HG03103 (cell line): Measurements from ENCODE around the gene SBF2.
"Not testable (repeated sequence)": the region's sequence is repeated elsewhere in the genome, so short reads cannot be mapped to it uniquely, and the experiment has no call there.

ENCODE experiments used
- ATAC-seq: cut with Tn5 transposase; IDR thresholded peaks from one replicate; pipeline ENCODE4 v1.9.1; 2021; ENCODE audit warnings: low read depth; ENCODE audit not compliant: unreplicated experiment

SBF2 gene

DNA sequence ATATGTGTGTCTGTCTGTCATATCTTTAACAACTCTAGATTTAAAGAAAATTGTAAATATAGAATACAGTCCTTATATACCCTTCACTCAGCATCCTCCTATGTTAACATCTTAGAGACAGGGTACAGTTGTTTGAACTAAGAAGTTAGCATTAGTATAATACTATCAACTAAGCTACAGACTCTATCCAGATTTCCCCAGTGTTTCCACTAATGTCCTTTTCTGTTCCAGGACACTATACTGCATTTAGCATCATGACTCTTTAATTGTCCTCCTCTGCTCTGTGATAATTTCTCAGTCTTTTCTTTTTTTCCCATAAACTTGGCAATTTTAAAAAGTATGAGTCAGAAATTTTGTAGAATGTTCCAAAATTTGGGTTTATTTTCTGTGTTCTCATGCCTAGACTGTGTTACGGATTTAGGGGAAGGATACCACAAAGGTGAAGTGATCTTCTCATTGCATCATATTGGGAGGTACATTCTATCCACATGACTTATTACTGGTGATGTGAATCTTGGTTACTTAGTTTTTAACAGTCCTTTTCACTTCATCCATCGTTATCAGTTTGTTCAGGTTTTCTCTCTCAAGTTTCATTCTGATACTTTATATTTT, 168.4 kb downstream of the SBF2 start:
- no peak for ATAC-seq

DNA sequence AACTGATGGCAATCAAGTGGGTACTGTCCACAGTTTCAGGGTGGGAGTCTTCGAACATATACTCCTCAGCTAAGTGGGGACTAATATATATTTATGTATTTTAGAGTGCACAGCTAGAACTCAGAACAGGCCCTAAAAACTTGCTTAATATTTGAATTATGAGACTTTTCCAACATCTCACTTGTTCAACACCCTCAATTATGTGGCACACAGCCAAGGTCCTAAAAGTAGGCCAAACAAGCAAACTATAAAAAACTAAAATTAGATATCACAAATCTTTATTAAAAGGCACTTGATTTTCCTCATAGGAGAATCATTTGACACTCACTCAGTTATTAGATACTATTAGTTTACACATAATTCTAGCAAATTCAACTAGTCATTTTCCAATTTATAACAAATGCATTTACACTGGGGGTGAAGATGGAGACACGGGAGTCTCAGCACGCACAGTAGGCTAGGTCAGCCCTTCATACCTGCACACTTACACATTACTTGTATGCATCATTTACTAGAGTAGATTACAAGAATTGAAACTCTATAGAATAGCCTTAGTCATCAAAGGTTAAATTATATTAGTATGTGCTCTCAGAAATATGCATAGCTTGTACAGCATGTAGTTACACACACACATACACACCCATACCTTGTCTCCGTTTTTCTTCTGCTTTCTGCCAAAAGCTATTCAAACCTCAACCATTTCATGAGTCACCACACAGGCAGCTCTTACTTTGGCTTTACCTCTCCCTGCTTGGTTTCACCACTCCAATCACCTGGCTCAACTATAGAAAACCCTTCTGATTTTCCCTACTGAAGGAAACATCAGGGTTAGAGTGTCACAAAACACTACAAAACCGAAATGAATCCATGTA, 171.5 kb downstream of the SBF2 start:
- ATAC-seq, result no peak

DNA sequence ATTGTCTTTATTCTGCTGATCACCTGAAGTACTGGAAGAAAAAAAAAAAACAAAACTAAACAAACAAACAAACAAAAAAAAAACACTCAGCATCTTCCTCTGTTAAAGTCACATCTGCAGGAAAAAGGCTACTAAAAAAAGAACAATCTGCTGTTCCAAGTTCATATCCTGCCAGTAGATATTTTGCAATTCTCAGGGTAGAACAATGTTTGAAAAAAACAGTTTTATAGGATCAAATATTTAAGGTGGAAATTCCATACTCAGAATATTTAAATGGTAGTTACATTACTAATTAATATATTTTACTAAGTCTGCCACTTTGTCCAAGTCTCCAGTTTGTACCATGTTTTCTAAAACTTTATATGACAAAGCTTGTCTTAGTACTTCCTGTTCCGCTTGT, 175.2 kb downstream of the SBF2 start:
- ATAC-seq, result no peak

DNA sequence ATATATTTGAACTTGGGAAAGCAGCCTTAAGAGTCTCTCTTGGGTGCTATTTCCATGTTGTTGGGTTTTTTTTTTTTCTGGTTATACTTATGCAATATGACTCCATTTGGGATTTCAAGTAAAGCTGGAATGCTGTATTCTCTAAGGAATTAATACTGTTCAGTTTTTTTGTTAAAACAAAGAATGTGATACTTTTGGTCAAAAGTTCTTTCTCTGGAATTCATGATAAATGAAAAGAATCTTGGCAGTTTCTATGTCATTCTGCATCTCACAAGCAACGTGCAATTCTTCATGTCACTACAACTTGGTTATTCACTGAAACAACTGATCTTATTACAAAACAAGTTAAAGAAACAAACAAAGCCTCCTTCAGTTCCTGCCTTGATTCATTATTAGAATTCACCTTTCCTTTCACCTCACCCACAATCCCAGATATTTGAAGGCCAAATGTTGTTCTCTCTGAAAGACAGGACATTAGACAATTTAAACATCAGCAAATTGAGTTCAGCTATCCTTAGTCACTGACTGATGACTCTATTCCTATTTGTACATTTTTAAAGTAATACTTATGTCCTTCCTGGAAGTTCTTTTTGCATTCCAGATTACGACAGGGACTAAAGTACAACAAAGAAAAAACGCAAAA, 176.2 kb downstream of the SBF2 start:
- ATAC-seq, result no peak

DNA sequence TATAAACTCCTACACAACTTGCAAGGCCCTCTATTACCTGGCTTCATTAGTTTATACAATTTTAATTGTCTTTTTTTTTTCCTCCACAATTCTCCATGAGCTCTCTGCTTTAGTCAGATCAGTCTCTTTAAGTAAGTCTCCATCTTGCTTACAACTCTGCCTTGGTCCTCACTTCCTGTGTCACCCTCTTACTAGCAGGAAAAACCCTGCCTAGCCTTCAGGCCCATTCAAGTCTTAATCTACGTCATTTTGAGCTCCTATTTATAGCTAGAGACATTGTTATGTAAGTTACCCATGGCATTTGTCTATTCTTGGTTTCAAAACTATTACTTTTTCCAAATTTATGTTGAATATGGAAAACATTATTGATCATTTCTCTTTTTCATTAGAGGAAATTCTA, 177.4 kb downstream of the SBF2 start:
- ATAC-seq, result no peak

DNA sequence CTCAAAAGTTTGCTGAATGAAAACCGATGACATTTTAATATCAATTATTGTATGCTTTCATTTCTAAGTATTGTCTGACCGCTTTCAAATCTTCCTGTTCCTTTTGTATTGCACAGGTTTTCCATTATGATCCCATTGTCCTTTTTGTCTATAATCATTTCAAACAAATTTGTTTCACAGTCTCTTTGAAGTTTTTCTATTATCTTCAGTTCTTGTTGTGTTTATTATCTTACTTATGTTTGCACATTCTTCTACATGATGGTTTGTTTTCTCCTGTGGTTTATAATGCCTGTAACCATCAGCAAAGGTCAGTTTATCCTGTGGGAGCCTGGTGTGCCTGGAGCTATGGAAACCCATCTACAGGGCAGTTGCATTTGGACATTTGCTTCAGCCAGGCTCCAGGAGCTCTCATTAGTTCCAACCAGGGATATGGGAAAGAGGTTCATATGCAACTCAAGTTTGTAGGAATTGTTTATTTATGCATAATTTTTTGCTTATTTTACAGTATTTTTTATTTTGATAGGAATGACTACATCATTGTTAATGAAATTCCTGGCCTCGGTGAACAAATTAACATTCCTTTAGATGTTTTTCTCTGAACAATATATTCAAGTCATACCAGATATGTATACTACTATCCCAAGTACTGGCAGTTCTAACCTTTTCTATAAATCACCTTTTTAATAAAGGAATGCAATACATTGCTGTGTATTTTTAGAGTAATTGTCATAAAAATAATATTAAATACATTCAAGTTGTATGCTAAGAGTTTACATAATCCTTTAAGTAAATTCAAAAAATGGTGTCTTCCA, 179.2 kb downstream of the SBF2 start:
- ATAC-seq, result no peak

DNA sequence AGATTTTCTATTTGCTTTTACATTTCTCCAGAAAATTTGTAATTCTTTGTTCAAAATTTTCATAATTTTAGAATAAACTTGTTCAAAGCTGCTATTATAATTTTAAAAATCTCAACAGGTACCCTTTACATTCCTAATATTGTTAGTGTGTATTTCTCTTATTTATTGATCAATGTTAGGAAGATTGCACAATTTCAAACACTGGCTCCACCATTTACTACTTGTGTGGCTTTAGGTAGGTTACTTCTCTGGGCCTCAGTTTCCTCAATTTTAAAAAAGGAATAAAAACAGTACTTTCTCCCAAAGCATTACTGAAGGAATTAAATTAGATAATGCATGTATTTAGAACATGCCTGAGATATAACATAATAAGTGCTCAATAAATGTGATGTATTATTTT, 180.2 kb downstream of the SBF2 start:
- no peak for ATAC-seq

DNA sequence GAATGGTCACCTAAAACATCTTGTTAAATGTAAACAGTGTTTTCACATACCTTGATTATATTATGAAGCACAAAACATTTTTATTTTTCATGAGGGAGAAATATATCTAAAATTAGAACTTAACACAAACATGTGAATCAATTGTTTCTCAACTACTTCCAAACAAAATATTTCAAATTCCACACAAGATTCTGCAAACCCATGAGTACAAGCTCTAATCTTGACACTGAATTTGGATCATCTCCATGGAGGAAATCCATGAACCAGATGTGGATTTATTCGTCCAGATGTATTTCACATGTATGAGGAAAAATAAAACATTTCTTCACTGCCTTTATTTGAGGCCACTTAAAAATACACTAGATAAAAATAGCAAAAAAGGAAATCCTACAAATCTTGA, 184.2 kb downstream of the SBF2 start:
- no peak for ATAC-seq

DNA sequence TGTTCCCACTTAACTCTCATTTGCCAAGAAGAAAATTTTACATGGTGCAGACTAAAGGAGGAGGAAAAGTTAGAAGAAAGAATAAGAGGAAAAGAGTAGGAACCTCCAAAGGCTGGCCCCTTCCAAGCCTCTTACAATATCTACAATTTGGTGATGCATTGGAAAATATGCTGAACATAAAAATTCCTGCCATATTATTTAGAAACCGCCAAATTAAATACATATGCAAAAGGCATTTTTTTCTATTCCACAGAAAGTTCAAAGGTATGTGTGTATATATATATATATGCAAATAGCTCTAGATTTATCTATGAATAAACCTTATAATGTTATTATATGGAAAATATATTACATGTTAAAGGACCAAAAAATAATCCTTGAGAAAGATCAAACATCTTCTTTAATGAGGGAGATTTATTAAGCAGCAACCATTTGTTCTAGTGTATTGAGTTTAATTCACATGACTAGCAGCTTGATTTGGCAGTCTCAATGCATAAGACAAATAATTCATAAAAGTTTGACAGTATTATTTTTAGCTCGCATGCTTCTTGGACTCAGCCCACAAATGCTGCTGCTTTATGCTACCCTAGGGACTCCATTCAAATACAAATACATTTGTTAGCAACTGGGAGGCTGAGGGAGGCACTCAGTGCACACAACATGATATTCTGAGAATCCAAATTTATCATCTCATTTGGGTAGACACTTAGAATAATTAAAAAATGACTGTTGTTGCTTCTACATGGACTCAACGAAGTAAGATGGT, 184.9 kb downstream of the SBF2 start:
- no peak for ATAC-seq

DNA sequence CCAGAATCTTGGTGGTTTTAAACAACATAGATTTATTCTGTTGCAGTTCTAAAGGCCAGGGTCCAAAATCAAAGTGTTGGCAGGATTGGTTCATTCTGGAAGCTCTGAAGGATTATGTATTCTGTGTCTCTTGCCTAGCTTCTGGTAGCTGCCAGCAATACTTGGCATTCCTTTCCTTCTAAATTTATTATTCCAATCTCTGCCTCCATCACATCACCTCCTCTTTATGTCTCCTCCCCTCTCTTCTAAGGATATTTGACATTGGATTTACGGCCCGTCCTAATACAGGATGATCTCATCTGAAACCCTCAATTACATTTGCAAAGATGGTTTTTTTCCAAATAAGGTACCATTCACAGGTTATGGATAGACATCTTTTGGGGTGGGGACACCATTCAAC, 186.5 kb downstream of the SBF2 start:
- no peak for ATAC-seq

DNA sequence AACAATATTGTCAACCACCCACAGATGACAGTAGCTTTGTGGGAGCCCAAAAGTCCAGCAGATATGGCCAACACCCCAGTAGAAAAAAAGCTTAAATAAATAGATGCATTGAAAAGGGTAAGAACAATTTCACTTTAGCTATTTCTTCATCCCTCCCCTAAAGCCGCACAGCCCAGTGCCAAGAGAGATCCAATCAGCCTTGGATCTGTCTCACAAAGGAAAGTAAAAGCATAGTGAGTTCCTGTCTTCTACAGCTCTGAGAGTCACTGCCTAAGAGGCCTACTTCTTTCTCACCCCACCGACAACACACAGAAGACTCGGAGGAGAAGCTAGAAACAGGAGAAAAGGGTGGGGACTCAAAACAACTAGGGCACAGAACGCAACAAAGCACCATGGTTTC, 196.4 kb downstream of the SBF2 start:
- no peak for ATAC-seq

DNA sequence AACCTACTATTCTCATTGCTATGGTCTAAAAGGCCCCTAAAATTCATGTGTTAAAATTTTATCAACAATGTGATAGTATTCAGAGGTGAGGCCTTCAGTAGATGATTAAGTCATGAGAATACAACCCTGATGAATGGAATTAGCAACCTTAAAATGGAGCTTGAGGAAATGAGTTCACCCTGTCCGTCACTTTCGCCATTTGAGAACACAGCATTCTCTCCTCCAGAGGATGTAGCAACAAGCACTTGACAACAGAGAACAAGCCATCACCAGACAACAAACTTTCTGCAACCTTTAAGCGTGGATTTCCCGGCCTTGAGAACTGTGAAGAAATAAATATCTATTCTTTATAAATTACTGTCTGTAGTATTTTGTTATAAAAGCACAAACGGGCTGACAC, 197.0 kb downstream of the SBF2 start:
- no peak for ATAC-seq

DNA sequence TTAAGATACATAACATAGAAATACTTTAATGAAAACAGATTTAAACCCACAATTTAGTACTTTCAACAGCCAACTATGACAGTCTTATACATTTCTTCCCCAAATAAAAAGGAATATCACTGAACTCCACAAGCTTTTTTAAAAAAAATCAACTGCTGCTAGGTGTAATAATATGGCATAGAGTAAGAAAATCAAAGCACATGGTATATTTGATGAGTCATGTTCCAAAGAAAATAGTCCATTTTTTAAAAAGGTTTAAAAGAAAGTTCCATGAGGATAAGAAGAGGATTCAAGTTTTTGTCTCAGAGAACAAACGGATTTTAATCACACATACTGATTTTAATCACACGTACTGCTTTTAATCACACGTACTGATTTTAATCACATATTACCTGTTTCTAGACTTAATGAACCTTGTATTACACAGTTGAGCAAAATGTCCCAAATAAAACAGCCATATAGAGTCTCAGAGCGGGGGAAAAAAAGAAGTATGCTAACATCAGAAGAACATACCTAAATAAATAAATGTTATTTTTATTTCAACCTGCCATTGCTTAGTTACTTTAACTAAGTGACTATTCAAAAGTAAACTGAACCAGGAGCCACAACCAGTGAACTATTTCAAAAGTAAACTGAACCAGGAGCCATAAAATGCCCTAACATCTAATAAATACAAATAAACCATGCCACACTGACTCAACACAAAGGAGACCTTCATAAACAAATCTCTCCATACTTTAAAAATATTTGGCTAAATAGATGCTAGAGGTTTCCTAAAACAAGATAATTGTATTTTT, 198.4 kb downstream of the SBF2 start:
- ATAC-seq, result no peak

DNA sequence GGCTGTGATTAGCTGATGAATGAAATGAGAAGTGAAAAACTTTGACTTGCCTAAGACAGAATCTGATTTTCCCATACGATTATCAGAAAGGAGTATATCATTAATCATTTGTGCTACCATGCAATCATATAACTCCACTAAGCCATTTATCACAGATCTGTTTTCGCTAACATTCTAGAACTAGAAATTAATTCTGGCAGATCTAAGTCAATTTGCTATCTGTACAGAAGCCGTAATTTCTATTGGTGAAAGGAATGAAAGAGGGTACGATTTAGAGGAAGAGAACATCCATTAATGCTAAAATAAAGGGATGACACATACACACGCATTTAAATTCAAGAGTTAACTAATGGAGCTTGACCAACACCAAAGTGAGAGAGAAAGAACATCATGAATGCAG, 201.6 kb downstream of the SBF2 start:
- ATAC-seq, result no peak

DNA sequence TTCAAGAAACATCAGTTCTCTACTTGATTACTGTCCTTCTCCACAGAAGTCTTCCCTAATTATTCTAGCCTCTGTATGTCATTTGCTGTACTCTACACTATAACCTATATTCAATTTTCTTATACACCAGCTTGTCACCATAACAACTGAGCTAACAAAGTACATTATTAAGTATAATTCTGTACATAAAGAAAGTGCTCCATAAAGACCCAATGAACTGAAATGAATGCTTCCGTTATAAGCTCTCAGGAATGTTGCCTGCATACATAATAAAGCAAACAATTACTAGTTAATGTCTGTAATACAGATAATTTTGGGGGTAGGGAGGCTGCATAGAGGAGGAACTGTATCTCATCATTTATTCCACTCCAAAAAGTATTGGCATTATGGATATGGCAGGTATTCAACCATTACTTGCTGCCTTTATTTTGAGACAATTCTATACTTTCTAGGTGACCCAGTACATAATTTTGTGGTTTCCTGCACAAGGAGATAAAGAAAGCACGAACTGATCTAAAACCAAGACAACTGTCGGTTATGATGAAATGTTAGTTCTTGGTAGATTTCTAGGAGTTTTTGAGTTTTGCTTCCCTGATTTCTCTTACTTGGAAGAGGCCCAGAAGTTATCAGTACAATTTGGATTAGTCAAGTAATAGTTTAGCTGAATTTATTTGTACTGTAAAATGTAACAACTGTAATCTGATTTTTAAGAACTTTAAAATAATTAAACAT, 202.5 kb downstream of the SBF2 start:
- ATAC-seq, result no peak

DNA sequence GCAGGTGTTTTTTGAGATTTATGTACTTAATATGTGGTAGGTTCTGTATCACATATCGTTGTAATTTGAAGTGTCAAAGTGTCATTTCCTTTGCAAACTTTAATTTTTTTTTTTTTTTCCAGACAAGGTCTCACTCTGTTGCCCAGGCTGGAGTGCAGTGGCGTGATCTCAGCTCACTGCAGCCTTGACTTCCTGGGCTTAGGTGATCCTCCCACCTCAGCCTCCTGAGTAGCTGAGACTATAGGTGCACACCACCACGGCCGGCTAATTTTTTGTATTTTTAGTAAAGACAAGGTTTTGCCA, 206.1 kb downstream of the SBF2 start:
- ATAC-seq, result not testable (repeated sequence)

DNA sequence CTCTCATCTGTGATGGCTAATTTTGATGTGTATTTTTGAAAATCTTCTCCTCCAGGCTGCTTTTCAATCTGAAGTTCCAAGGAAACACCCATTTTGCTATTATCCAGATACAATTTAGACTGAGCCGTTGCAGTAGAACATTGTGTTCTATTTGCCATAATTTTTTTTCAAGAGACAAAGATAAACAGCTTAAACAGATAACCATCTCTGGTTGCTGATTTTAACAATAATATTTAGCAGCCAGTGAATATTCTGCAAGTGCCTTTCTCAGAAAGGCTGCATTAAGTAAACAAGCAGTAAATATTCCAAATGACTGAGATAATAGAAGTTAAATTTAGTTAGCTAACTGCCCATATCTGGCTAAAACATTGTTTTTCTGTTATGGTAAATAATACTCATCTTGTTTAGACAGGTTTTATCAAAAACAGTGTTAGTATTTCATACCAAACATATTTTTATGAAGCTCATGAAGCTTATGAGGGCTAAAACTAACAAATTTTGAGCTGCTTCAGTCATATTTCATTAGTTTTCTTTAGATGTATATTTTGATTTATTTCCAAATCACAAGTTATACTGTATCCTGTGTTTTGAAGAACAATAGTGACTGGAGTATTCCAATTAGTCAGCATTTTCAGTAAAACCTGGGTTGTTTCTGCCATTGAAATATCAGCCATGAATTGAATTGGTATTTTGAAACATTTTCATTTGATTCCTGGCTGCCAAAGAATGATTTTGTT, 206.7 kb downstream of the SBF2 start:
- ATAC-seq, result no peak

DNA sequence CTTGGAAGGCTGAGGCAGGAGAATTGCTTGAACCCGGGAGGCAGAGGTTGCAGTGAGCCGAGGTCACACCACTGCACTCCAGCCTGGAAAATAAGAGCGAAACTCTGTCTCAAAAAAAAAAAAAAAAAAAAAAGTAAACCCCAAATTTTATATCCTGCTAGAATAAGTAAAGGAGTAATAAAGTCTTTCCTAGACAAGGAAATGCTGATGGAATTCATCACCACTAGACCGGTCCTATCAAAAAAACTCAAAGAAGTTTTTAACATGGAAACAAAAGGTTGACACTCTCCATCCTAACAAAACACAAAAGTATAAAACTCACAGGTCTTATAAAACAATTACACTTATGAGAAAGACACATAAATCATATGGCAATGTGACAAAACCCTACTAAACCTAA, 213.9 kb downstream of the SBF2 start:
- ATAC-seq, result no peak
